ENCODE data around the gene STXBP6.

GRCh38 chr14:24802236-24802635, 247.7 kb downstream of the STXBP6 start:
- no peak for TF ChIP-seq CTCF (IDR thresholded peaks at IDR 0.05; ENCODE audit: low read depth, low read length, poor library complexity, severe bottlenecking)
- no peak for TF ChIP-seq EZH2phosphoT487 (IDR thresholded peaks at IDR 0.05; ENCODE audit: borderline replicate concordance, low read length)
